AG04449 (cell line): ENCODE data around the gene PDZD2.

Source experiments
- CTCF ChIA-PET: fragments of 350-600 bp; formaldehyde crosslinking; extraction: SDS; loops from one replicate; lab custom pipeline; 2021; ENCODE audit warnings: antibody characterized with exemption; lab: Yijun Ruan, JAX
- POLR2A ChIA-PET: fragments of 400-600, 350-600 bp; formaldehyde crosslinking; extraction: SDS; loops from one replicate; lab custom pipeline; 2020; ENCODE audit warnings: antibody characterized with exemption, inconsistent platforms; lab: Yijun Ruan, JAX
- DNase-seq: peaks from one replicate; pipeline ENCODE4 v3.0.0-alpha.2; 2010; ENCODE audit warnings: low read depth, low spot score
- H3K4me3 ChIP-seq: 2 replicates; pipeline ENCODE4 v1.5.1; 2011; ENCODE audit warnings: low read depth, mild to moderate bottlenecking, control low read depth, low read length
- TF ChIP-seq, protein P1 (sequence below): IDR thresholded peaks from one replicate; pipeline ENCODE4 v1.5.1; 2011; ENCODE audit warnings: mild to moderate bottlenecking, moderate library complexity, low read length, control low read depth, inconsistent platforms; ENCODE audit not compliant: insufficient read depth; ENCODE audit errors: missing control alignments

Gene PDZD2

DNA sequence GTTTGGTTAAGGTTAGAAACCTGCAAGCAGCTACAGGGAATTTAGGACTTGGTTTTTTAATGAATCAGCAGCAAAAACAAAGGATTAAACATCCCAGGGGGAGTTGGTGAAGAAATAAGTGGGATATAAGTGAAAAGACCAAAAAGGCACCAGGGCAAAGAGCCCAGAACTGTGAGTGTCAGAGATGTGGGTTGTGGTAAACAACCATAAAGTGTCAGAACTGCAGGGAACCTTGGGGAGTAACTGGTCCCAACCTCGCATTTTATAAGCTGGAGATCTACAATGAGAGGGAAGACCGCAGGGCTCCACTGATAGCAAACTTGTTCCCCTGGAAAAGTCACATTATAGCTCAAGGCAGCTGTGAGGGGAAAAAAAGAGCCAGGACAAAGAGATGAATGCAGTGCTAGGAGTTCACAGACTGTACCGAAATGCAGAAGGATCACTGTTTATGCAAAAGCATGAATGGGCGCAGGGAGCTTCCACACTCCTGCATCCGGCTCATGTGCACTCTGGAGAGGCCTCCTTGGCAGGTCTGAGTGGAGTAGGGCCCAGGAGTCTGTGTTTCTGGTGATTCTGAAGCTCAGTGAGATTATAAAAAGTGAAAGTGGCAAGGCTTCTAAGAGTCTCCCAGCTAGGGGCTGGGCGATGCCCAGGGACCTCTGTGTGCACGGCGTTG, 378.9 kb downstream of the PDZD2 start:
- H3K4me3 ChIP-seq = no peak overlapping the region
- DNase-seq = no peak
- ChIA-PET CTCF (no interaction called here), POLR2A (no interaction called here)
- TF ChIP-seq, protein P1, sequence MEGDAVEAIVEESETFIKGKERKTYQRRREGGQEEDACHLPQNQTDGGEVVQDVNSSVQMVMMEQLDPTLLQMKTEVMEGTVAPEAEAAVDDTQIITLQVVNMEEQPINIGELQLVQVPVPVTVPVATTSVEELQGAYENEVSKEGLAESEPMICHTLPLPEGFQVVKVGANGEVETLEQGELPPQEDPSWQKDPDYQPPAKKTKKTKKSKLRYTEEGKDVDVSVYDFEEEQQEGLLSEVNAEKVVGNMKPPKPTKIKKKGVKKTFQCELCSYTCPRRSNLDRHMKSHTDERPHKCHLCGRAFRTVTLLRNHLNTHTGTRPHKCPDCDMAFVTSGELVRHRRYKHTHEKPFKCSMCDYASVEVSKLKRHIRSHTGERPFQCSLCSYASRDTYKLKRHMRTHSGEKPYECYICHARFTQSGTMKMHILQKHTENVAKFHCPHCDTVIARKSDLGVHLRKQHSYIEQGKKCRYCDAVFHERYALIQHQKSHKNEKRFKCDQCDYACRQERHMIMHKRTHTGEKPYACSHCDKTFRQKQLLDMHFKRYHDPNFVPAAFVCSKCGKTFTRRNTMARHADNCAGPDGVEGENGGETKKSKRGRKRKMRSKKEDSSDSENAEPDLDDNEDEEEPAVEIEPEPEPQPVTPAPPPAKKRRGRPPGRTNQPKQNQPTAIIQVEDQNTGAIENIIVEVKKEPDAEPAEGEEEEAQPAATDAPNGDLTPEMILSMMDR = no peak

DNA sequence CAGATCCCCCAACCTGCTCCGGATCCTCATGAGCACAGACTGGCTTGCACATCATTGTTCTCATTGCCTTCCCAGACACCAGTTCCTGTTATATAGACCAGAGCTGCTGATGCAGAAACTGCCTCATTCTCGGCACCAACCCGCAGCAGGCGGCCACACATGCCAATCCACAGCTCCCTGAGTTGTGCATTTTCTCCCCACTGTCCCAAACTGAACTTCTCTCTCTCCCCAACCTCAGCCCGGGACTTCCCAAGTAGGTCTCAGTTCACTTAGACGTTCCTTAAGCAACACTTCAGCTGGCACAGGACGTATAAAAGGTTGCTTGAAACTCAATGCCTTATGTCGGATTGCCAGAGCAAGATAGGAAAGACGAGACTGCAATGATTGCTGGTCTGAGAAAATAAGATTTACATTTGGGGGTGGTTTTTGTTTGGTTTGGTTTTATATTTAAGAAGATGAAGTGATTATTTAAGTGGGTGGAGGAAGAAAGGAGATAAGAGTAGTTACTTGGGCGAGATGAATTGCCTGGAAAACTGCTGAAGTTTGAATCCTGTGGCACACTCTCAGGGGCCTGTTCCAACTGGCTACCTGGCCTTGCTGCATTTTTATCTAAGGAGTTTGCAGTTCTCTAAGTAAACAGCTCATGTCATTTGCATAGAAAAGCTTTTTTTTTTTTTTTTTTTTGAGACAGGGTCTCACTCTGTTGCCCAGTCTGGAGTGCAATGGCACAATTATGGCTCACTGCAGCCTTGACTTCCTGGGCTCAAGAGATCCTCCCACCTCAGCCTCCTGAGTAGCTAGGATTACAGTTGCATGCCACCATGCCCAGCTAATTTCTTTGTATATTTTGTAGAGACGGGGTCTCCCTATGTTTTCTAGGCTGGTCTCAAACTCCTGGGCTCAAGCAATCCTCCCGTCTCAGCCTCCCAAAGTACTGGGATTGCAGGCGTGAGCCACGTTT, 379.8 kb downstream of the PDZD2 start:
- ChIA-PET CTCF (no interaction called here), POLR2A (no interaction called here)
- no peak for DNase-seq
- H3K4me3 ChIP-seq = no peak overlapping the region
- TF ChIP-seq, protein P1 = no peak

DNA sequence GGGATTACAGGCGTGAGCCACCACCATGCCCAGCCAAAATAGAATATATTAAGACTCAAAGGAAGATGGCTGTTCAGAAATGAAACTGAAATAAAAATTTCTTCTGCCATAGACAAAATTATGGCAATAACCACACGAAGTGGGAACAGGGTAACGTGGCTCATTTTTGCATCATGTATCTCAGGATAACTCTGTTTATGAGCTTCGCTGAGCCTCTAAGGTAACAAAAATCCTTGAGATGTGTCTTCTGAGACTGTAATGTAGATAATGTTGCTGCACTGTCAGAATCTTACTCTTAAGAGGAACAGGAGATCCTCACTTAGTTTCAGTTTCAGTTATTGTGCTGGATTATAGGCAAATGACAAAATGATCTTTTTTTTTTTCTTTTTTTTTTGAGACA, 381.3 kb downstream of the PDZD2 start:
- DNase-seq = no peak
- TF ChIP-seq, protein P1 = no peak
- ChIA-PET POLR2A (no interaction called here), CTCF (interaction anchor here (0.7 to 1.0 kb wide), 2 partner anchors 56 to 84 kb away, joined by 3 to 4 read pairs; no protein-coding TSS in a partner anchor)
- H3K4me3 ChIP-seq = no peak overlapping the region

DNA sequence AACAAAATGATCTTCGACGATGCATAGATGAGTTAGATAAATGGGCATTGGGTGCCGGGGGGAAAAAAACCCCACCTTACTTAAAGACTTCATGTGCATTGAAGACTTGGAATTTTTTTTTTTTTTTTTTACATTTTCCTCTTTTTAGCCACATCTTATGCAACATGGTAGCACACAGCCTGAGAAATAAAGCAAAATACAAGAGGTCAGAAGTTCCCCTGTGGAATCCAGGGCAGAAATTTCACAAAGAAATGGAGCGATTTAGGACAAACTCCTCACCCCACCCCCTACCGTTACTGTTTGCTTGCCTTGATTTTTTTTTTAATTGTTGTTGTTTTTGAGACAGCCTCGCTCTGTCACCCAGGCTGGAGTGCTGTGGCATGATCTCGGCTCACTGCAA, 382.0 kb downstream of the PDZD2 start:
- TF ChIP-seq, protein P1 = no peak
- no peak overlapping the region for H3K4me3 ChIP-seq
- CTCF ChIA-PET = interaction anchor here (1.0 kb wide), 1 partner anchor 56 kb away, joined by 3 read pairs; no protein-coding TSS in a partner anchor
- no peak for DNase-seq
- POLR2A ChIA-PET = no interaction called here

DNA sequence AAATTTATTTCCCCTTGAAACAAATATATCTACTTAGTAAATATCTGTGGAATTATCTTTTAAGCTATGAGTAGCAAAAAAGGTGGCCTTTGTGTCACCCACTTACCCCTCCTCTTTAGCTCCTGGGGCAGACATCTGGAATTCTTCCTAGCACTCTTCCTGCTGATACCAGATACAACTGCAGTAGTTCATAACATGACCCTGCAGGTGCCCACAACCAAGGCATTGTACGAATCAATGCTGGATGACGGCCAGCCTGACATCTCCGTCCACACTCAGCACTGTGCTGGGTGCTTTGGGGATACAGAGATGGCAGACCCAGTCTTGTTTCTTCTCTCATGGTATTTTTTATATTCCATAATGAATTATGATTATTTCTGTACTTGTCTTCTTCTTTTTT, 382.8 kb downstream of the PDZD2 start:
- TF ChIP-seq, protein P1 = no peak
- ChIA-PET CTCF (no interaction called here), POLR2A (no interaction called here)
- no peak overlapping the region for H3K4me3 ChIP-seq
- no peak for DNase-seq

DNA sequence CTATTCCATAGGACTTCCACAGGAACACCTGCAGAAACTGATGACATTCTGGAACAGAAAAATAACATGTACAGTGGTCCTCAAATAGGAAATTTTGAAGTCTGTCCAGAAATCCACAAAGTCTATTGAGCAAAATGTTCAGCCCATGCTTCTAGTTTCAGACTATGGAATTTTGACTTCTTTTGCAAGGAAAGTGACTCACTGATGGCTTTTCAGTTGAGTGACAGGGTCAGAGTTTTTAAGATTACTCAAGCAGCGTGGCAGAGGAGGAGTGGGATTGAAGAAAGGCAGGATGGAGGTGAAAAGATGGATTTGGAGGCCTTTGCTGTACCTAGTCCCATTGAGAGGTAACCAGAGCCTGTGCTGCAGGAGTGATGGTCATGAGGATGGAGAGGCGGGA, 383.7 kb downstream of the PDZD2 start:
- TF ChIP-seq, protein P1 = no peak
- ChIA-PET CTCF (no interaction called here), POLR2A (no interaction called here)
- H3K4me3 ChIP-seq = no peak overlapping the region
- DNase-seq = no peak
